ENCODE results near the gene MRPS15. TPM values are rescaled to one million over a fixed set of nuclear protein-coding genes. Genes with fewer than 3 reads are reported as not detected.

The MRPS15 gene
- total and polyA plus RNA-seq, 12 donors = 86.1 to 505 (median 108) TPM

Other genes starting within 250 kb of the MRPS15 start
- gene THRAP3, start 239.9 kb downstream of the MRPS15 start, total RNA-seq = 100 to 1,000 TPM in 5 of 10 donors, 10 to 100 TPM in 5; 85.3 to 109 (median 100) TPM
- gene THRAP3, start 239.9 kb downstream of the MRPS15 start, polyA plus RNA-seq = 10 to 100 TPM; 22.8 to 35.1 TPM
- gene SH3D21, start 158.0 kb downstream of the MRPS15 start, total RNA-seq = 1 to 10 TPM; 1.1 to 3.3 (median 1.7) TPM
- gene SH3D21, start 158.0 kb downstream of the MRPS15 start, polyA plus RNA-seq = 1 to 10 TPM in 1 of 2 donors, under 1 TPM in 1; 0.58 to 4.8 TPM
- gene EVA1B, start 140.7 kb downstream of the MRPS15 start, total RNA-seq = 10 to 100 TPM in 3 of 10 donors, 1 to 10 TPM in 7; 4.6 to 16.0 (median 6.8) TPM
- 10 to 100 TPM; 25.2 to 38.9 TPM for gene EVA1B, start 140.7 kb downstream of the MRPS15 start, polyA plus RNA-seq
- gene STK40, start 78.5 kb downstream of the MRPS15 start, total RNA-seq = 10 to 100 TPM; 45.2 to 81.6 (median 60.8) TPM
- gene STK40, start 78.5 kb downstream of the MRPS15 start, polyA plus RNA-seq = 10 to 100 TPM; 15.5 to 29.3 TPM
- gene LSM10, start 66.5 kb downstream of the MRPS15 start, total RNA-seq = 10 to 100 TPM; 35.2 to 69.6 (median 44.7) TPM
- gene LSM10, start 66.5 kb downstream of the MRPS15 start, polyA plus RNA-seq = 10 to 100 TPM; 78.4 to 82.6 TPM
- 1 to 10 TPM; 5.3 to 9.6 (median 7.7) TPM for gene OSCP1, start 13.9 kb downstream of the MRPS15 start, total RNA-seq
- 1 to 10 TPM; 2.1 to 9.2 TPM for gene OSCP1, start 13.9 kb downstream of the MRPS15 start, polyA plus RNA-seq
- 10 to 100 TPM in 1 of 10 donors, 1 to 10 TPM in 9; 1.8 to 13.9 (median 4.5) TPM for gene CSF3R, start 18.5 kb upstream of the MRPS15 start, total RNA-seq
- gene CSF3R, start 18.5 kb upstream of the MRPS15 start, polyA plus RNA-seq = 1 to 10 TPM; 2.0 to 4.2 TPM

Data from heart right ventricle (tissue), 12 donors.